AG08396 (cell line): ENCODE data around the gene GSTP1.
A peak's percentile ranks its signal among the peaks of the same experiment; 100 is the strongest.
"Not testable (repeated sequence)": the region's sequence is repeated elsewhere in the genome, so short reads cannot be mapped to it uniquely, and the experiment has no call there.

Experiments used
- DNase-seq: peaks from one replicate; pipeline ENCODE4 v3.0.0; 2012; ENCODE audit warnings: low spot score, mixed read lengths

The GSTP1 gene

DNA sequence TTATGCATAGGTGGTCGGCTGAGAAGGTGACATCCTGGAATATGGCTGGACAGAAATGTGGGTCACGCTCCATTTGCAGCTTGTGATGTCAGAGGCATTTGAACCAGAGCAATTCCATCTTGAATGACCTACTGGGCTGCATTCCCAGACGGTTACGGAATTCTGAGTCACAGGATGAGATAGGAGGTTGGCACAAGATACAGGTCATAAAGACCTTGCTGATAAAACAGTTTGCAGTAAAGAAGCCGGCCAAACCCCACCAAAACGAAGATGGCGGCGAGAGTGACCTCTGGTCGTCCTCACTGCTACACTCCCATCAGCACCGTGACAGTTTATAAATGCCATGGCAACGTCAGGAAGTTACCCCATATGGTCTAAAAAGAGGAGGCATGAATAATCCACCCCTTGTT is 19.9 kb upstream of the GSTP1 start:
- peak; percentile 65 for DNase-seq

GRCh38 chr11:67564230-67564629 is 19.4 kb upstream of the GSTP1 start:
- no peak for DNase-seq

DNA sequence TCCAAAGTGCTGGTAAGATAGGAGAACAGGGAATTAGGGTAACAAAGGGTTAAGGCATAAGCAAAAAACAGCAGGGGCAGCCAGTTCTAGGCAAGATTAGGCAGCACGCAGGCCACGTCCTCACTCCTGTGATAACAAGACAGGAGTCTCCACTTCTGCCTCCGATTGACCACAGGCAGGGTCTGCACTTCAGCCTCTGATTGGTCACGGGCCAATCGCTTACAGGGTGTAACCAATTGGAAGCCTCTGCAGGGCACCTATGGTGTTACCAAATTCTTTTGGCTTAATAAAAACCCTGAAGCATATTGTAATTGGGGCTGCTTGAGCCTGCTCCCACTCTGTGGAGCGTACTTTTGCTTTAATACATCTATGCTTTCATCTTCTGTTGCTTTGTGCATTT is 12.2 kb upstream of the GSTP1 start:
- no peak for DNase-seq

- DNase-seq = no peak
Observed at GRCh38 chr11:67572305-67572704, 11.3 kb upstream of the GSTP1 start.

DNA sequence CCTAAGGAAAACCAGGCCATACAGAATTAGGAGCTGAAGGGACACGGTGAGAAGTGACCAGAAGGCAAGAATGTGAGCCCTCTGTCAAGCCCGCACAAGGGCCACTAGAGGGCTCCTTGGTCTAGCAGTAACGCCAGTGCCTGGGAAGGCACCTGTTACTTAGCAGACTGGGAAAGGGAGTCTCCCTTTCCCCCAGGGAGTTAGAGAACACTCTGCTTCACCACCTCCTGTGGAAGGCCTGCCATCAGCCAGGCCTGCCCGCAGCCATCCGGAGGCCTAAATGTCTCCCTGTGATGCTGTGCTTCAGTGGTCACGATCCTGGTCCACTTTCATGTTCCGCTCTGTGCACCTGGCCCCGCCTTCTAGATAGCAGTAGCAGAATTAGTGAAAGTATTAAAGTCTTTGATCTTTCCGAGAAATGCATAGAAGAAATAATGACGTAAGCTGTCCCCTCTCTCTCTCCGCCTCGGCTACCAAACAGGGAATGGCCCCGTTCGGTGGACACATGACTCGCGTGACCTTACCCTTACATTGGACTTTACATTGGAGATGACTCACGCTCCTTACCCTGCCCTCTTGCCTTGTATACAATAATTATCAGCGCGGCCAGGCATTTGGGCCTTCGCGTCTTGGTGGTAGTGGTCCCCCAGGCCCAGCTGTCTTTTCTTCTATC is 10.7 kb upstream of the GSTP1 start:
- DNase-seq = no peak

DNA sequence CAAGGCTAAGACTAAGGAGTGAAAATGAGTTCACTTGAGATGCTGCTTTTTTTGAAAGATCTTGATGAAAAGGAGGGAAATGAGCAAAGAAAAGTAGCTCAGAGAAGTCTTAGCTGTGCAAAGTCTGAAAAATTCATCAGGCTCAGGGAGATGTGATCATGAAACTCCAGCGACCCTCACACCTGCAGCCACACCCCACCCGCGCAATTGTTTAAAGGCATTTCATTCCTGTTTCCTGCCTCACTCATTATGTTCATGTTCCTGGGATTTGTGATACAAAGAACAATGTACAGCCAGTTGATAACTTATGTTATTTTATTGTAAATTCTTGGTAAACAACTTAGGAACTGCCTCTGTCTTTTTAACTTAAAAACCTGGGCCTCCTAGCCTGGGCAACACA is 8.7 kb upstream of the GSTP1 start:
- no peak for DNase-seq

- no peak for DNase-seq
Observed at GRCh38 chr11:67576735-67577475, 6.7 kb upstream of the GSTP1 start.

DNA sequence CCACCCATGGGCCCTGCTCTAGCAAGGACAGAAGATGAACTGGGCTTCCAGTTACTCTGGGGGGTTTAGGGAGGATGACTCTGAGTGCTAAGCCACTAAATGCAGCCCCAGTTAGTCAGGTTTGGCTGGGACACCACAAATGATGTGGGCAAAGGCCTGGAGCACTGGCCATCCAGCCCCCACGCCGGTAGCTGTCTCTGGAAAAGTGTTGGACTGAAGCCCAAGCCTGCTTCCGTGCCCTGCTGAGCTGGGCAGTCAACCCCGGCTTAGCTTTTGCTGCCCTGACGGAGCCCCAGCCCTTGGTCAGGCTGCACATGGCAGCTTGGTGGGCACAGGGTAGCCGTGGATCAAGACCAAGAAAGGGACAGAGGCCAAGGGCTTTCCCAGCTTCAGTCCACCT is 5.7 kb upstream of the GSTP1 start:
- no peak for DNase-seq

GRCh38 chr11:67581469-67581868 is 2.1 kb upstream of the GSTP1 start:
- DNase-seq = no peak

GRCh38 chr11:67582011-67582410 is 1.6 kb upstream of the GSTP1 start:
- DNase-seq = no peak

DNA sequence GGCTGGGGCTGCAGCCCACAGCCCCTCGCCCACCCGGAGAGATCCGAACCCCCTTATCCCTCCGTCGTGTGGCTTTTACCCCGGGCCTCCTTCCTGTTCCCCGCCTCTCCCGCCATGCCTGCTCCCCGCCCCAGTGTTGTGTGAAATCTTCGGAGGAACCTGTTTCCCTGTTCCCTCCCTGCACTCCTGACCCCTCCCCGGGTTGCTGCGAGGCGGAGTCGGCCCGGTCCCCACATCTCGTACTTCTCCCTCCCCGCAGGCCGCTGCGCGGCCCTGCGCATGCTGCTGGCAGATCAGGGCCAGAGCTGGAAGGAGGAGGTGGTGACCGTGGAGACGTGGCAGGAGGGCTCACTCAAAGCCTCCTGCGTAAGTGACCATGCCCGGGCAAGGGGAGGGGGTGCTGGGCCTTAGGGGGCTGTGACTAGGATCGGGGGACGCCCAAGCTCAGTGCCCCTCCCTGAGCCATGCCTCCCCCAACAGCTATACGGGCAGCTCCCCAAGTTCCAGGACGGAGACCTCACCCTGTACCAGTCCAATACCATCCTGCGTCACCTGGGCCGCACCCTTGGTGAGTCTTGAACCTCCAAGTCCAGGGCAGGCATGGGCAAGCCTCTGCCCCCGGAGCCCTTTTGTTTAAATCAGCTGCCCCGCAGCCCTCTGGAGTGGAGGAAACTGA is 731 bp downstream of the GSTP1 start:
- DNase-seq = peak; percentile 76

DNA sequence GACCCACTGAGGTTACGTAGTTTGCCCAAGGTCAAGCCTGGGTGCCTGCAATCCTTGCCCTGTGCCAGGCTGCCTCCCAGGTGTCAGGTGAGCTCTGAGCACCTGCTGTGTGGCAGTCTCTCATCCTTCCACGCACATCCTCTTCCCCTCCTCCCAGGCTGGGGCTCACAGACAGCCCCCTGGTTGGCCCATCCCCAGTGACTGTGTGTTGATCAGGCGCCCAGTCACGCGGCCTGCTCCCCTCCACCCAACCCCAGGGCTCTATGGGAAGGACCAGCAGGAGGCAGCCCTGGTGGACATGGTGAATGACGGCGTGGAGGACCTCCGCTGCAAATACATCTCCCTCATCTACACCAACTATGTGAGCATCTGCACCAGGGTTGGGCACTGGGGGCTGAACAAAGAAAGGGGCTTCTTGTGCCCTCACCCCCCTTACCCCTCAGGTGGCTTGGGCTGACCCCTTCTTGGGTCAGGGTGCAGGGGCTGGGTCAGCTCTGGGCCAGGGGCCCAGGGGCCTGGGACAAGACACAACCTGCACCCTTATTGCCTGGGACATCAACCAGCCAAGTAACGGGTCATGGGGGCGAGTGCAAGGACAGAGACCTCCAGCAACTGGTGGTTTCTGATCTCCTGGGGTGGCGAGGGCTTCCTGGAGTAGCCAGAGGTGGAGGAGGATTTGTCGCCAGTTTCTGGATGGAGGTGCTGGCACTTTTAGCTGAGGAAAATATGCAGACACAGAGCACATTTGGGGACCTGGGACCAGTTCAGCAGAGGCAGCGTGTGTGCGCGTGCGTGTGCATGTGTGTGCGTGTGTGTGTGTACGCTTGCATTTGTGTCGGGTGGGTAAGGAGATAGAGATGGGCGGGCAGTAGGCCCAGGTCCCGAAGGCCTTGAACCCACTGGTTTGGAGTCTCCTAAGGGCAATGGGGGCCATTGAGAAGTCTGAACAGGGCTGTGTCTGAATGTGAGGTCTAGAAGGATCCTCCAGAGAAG is 1.6 kb downstream of the GSTP1 start:
- no peak for DNase-seq

- DNase-seq = no peak
Observed at GRCh38 chr11:67585911-67586310, 2.3 kb downstream of the GSTP1 start.

DNA sequence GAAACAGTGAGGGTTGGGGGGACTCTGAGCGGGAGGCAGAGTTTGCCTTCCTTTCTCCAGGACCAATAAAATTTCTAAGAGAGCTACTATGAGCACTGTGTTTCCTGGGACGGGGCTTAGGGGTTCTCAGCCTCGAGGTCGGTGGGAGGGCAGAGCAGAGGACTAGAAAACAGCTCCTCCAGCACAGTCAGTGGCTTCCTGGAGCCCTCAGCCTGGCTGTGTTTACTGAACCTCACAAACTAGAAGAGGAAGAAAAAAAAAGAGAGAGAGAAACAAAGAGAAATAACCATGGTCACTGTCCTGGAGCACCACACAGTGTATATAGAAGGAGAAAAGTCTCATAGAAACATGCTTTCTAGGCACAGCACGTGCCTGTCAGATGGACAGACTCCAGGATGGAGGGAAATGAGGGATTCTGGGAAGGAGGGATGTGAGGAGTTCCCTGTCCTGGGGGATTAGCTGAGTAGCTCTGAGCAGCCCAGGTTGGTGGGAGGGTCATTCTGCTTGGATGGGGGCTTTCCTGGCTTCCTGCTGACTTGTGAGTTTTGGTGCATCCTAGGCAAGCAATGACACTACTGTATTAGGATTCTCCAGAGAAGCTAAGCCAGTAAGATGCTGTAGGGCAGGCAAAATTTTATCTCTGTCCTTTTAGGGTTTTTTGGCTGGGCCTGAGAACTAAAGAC is 3.1 kb downstream of the GSTP1 start:
- no peak for DNase-seq

- no peak for DNase-seq
Observed at GRCh38 chr11:67588136-67588503, 4.5 kb downstream of the GSTP1 start.

DNA sequence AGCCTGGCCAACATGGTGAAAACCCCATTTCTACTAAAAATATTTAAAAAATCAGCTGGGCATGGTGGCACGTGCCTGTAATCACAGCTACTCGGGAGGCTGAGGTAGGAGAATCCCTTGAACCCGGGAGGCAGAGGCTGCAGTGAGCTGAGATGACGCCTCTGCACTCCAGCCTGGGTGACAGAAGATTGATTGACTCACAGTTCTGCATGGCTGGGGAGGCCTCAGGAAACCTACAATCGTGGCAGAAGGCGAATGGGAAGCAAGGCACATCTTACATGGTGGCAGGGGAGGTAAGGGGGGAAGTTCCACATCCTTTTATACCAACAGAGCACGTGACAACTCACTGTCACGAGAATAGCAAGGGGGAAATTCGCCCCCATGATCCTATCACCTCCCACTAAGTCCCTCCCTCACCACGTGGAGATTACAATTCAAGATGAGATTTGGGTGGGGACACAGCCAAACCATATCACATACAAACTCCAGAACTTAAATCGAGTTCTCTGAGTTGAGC is 5.3 kb downstream of the GSTP1 start:
- not testable (repeated sequence) for DNase-seq

DNA sequence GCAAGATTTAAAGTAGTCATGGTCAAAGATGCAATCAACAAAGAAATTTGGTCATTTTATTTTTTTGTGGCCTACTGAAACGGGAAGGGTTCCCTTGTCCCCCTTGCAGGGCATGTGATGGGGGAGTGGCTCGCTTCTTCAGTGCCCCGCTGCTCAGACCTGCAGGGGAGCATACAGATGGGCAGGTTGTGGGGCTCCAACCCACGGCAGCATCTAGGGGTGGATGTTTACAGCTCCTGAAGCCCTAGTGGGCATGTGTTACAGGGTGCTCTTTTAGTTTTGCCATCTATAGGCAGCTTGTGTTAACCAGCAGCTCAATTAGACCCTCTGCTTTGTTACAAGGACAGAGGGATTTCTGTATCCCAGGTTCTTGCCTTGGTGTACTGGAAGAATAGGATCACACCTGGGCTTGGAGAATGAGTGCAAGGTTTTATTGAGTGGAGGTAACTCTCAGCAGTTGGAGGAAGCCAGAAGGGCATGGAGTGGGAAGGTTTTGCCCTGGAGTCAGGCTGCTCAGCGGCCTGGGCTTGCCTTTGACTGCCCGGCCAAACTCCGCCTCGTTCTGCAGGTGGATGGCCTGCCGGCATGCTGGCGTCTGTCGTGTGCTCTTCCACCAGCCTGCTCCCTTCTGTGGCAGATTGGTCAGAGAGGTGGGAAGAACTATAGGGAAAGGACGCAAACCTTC is 9.4 kb downstream of the GSTP1 start:
- no peak for DNase-seq

- no peak for DNase-seq
Observed at GRCh38 chr11:67593565-67593905, 9.9 kb downstream of the GSTP1 start.

DNA sequence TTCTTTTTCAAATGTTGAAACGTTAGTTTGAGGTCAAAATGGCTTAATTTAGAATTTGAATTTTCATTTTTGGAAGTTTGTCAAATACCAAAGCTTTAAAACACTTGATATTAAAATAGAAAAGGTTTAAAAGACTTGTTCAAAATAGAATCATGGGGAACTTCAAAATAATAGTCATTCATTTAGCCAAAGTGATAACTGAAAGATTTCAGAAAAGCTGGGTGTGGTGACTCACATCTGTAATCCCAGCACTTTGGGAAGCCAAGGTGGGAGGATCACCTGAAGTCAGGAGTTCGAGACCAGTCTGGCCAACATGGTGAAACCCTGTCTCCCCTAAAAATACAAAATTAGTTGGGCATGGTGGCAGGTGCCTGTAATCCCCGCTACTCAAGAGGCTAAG is 10.9 kb downstream of the GSTP1 start:
- no peak for DNase-seq

GRCh38 chr11:67596753-67597300 is 13.2 kb downstream of the GSTP1 start:
- DNase-seq = no peak
